Stimulated activated CD8-positive, alpha-beta memory T cell treated with anti-CD3 and anti-CD28 coated beads, Interleukin-4, amount 100 ng/mL, for 1 hour (primary cell): ENCODE measurements around the gene SPECC1.
"Not testable (repeated sequence)": the region's sequence is repeated elsewhere in the genome, so short reads cannot be mapped to it uniquely, and the experiment has no call there.

Experiments used
- DNase-seq, 2 donors: peaks; one replicate each; pipeline ENCODE4 v3.0.0-alpha.2; 2020; ENCODE audit warnings: low read depth in 2 of 2, low spot score in 1 of 2

The SPECC1 gene

GRCh38 chr17:20092973-20093626 is 83.9 kb downstream of the SPECC1 start:
- no peak for DNase-seq

GRCh38 chr17:20094777-20095176 is 85.6 kb downstream of the SPECC1 start:
- no peak for DNase-seq

DNA sequence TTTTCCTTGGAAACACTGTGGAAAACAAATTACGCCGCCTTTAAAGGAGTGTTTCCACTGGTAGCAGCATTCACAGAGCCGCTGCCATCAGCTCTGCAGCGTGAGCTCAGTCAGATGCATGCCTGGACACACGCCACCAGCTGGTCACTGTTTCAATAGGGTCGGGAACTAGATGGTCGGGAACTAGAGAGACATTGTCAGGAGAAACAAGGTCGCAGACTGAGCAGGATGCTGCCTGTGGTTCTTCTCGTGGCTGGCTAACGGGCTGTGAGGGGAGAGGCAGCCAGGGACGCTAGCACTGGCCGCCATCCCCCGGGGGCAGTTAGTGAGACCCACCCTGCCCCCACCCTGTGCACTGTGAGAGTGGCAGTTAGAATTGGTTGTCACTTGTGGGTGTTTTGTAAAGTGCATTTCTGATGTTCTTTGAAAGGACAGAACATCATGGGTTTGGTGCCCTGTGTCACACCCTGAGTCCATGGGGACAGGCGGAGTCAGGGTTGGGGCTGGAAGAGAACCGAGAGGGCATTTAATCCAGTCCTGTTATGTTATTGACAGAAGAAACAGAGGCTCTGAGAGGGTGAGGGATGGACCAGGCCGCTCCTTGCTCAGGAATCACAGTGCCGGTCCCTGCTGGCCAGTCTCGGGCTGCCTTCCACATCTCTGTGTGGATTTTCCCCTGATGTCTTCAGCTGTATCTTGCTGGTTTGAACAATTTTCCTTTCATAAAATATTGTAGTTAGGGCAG is 86.3 kb downstream of the SPECC1 start:
- no peak for DNase-seq

DNA sequence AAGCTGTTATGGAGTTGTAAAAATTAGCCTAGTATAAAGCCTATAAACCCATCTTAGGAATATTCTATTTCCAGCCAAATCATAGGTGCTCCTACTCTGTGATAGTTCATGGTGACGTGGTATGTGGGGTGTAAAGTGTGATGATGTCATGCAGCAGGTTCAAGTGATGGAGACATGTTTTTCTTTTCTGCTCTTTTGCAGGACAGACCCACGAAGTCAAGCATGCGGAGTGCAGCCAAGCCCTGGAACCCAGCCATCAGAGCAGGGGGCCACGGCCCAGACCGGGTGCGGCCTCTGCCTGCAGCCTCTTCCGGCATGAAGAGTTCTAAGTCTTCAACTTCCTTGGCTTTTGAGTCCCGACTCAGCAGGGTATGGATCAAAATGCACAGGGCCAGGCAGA is 87.3 kb downstream of the SPECC1 start:
- DNase-seq, result no peak

- DNase-seq, result no peak
Measured at GRCh38 chr17:20097330-20097729, 88.2 kb downstream of the SPECC1 start.

- no peak for DNase-seq
Measured at GRCh38 chr17:20098314-20098713, 89.2 kb downstream of the SPECC1 start.

DNA sequence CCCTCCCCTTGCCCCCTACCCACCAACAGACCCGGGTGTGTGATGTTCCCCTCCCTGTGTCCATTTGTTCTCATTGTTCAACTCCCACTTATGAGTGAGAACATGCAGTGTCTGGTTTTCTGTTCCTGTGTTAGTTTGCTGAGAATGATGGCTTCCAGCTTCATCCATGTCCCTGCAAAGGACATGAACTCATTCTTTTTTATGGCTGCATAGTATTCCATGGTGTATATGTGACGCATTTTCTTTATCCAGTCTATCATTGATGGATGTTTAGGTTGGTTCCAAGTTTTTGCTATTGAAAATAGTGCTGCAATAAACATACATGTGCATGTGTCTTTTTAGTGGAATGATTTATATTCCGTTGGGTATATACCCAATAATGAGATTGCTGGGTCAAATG is 91.6 kb downstream of the SPECC1 start:
- DNase-seq, result not testable (repeated sequence)

- DNase-seq, result no peak
Measured at GRCh38 chr17:20103454-20104446, 94.6 kb downstream of the SPECC1 start.

DNA sequence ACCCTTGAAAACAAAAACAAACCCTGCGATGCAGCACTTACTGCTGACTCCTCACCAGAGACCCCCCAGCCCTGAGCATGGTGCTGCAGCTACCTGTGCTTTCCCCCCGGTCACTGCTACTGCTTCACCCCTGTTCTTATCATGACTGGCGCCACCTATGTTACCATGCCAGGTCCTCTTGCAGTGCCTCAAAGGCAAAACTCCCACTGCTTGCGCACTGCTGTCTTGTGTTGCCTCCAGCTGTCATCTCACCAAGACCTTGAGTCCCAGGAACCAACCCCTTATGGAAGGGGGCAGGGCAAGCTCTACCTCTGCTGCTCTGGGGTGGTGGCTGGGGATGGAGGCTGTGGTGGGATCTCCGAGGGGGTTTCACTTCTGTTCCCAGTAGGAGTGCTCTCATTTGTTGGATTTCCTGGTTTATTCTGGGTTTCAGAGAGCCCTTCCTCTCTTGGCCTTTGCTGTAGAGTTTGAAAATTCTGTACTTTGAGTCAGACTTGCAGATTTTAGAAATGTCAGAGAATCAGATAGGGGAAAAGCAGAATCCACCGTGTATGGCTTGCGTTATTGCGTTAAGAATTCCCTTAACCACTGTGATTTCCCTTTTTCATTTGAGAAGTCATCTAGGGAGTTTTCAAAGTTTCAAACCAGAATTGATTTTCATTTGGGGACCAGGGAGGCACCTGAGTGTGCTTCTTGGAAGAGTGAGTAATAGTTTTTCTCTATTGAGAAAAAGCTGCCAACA is 96.6 kb downstream of the SPECC1 start:
- no peak for DNase-seq

DNA sequence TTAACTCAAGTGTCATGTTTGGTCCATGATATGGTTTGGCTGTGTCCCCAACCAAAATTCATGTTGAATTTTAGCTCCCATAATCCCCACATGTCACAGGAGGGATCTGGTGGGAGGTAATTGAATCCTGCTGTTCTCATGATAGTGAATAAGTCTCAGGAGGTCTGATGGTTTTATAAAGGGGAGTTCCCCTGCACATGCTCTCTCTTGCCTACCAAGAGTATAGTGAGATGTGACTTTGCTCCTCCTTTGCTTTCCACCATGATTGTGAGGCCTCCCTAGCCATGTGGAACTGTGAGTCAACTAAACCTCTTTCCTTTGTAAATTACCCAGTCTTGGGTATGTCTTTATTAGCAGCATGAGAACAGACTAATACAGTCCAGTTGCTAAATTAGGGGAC is 97.3 kb downstream of the SPECC1 start:
- DNase-seq, result not testable (repeated sequence)

- DNase-seq, result no peak
Measured at GRCh38 chr17:20109076-20109475, 99.9 kb downstream of the SPECC1 start.

DNA sequence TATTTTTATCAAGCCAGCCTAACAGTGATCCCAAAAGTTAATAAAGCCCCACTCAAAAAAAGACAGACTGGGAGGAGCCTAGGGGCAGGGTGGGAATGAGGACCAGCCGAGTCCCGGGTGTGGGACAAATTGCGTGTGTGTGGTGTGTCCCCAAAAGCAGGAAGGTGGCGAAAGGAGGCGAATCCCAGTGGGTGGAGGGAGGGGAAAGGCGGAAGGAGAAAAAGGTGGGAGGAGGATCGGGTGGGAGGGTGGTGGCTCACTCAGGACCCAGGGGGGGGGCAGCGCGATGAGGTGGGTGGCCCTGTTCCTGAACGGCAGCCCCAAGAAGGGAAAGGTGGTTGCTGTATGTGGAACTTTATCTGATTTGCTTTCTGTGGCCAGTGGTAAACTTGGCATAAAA is 102.4 kb downstream of the SPECC1 start:
- DNase-seq, result no peak

DNA sequence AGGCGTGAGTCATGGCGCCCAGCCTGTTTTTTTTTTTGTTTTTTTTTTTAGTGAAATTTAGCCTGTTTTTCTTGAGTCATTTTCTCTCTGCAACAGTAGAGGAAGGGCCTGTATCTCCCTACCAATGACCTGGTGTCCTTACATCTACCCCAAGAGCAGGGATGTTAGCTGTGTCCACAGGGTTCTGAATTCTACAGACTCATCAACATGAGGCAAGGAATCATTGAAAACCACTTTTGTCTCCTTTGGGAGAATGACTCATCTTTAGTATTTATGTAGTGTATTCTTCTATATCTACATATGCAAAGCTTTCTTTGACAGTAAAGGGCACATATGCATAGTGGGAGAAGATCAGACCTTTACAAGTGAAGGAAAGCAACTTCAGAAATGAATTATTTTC is 105.3 kb downstream of the SPECC1 start:
- no peak for DNase-seq

- peak; percentile 5 to 9 for DNase-seq
Measured at GRCh38 chr17:20116683-20117309, 107.6 kb downstream of the SPECC1 start.

DNA sequence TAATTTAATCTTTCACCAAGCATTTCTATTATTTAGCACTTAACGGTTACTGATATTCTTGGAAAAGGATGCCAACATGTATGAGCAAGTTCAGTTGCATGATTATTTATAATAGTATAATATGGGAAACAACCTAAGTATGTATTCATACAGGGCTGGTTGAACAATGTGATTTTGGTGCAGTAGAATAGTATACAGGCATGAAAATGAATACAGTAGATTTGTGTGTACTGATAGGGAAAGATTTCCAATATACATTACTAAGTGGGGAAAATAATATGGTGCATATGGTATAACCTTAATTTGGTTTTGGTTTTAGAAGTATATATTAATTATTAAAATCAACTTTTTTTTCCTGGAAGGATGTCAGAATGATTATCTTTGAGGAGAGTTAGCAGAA is 109.1 kb downstream of the SPECC1 start:
- no peak for DNase-seq

- DNase-seq, result no peak
Measured at GRCh38 chr17:20120836-20121235, 111.7 kb downstream of the SPECC1 start.

DNA sequence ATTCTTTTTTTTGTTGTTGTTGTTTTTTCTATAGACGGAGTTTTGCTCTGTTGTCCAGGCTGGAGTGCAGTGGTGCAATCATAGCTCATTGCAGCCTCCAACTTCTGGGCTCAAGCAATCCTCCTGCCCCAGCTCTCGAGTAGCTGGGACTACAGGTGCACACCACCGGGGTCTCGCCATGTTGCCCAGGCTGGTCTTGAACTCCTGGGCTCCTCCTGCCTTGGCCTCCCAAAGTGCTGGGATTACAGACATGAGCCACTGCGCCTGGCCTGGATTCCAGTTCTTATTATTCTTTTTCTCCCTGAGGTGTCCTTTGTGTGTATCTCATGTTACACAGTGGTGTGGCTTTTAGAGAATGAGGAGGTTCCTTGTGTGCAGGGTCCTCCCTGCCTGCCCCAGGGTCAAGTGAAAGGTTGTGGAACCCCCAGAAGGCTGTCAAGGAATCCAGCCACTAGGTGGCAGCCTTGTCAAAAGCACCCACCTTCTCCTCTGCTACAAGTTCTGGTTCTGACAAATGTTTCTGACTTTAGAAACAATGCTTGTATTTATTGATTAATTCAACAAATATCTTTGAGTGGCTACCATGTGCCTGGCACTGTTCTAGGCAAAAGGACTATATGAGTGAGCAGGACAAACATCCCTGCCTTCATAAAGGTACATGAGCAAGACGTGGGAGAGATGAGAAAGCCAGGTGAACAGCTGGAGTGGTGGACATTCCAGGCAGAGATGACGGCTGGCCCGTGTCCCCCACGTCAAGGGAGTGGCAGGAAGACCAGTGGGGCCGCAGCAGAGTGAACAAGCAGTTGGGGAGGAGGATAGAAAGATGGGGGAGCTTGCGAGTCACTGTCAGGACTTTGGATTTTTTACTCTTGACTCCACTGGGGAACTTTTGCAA is 112.4 kb downstream of the SPECC1 start:
- peak; percentile 18 to 48 for DNase-seq

GRCh38 chr17:20122254-20122879 is 113.2 kb downstream of the SPECC1 start:
- no peak for DNase-seq

- no peak for DNase-seq
Measured at GRCh38 chr17:20123209-20123608, 114.0 kb downstream of the SPECC1 start.
